ENCODE measurements around the gene COX7A2. TPM values are rescaled to one million over a fixed set of nuclear protein-coding genes. Genes with fewer than 3 reads are reported as not detected.
A peak's percentile ranks its signal among the peaks of the same experiment; 100 is the strongest.

The COX7A2 gene
- total RNA-seq, 1 experiment from 2014 or later = 516 TPM

DNA sequence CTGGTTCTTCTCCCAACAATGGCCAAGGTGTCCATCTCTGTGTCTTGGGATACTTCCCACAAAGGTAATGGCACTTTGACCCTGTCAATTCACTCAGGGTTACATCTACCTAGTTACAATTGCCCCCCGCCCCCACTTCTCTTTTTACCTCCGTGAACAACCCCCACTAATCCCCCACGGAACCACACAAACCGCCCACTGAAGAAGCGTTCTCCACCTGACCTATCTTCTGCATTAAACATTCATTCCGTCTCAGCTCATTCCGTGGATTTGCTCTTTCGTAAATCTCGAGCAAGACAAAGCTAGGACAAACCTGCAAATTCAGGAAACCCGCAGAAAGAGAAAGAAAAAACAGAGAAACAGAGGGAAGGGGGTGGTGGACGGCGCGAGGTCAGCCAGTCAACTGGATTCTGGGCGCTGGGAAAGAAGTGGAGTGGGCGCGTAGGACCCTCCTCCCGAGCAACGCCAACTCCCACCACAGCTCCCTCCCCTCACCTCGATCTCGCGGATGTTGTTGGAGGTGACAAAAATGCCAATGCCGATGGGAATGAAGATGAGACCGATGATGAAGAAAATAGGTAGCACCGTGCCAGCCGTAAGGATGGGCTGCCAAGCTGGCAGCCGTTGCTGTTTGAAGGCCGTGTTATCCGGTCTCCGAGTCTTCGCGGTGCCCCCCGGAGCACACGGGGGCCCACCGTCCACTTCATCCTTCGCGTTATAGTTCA, 40.5 kb upstream of the COX7A2 start:
- no peak overlapping the region for H3K56ac ChIP-seq (ENCODE audit: insufficient read length, low read depth, low read length)
- Mint-ChIP-seq H3K4me1 (peaks cover 35 to 41% of the 10 kb centered on the region in 2 experiments), H3K27me3 (ENCODE audit: low read depth) (no peaks in the 10 kb centered on the region), H3K36me3 (ENCODE audit: insufficient read depth in 1 of 3, low read depth in 3 of 3) (peaks cover 0 to 4% (median 2%) of the 10 kb centered on the region in 3 experiments; a peak in 2 of 7 replicates), H3K9me3 (no peaks in the 10 kb centered on the region), H3K4me3 (no peak overlapping the region), H3K27ac (no peak overlapping the region)
- peak; percentile 43 for DNase-seq
- no peak overlapping the region for H2BK15ac ChIP-seq (ENCODE audit: low read depth, low read length)
- H3K23me2 ChIP-seq (ENCODE audit: insufficient read length, low read depth, low read length, poor library complexity, severe bottlenecking) = no peaks in the 10 kb centered on the region
- H3K79me1 ChIP-seq (ENCODE audit: insufficient read depth, low read depth, low read length, poor library complexity, severe bottlenecking) = no peaks in the 10 kb centered on the region
- H3K4me1 ChIP-seq (ENCODE audit: insufficient read depth, low read length) = peaks cover 3% of the 10 kb centered on the region; the same call in 1 of the 2 replicates
- no peak overlapping the region for H2AK5ac ChIP-seq (ENCODE audit: insufficient read length, low read length)
- peak overlapping the region; percentile 87 for H3K9ac ChIP-seq (ENCODE audit: extremely low read depth, insufficient read length, low read length)
- no peak overlapping the region for H4K5ac ChIP-seq (ENCODE audit: insufficient read length, low read depth, low read length)
- H3K27me3 ChIP-seq (ENCODE audit: insufficient read depth, low read length) = no peaks in the 10 kb centered on the region
- no peak overlapping the region for H2BK20ac ChIP-seq (ENCODE audit: low read depth, low read length, poor library complexity, severe bottlenecking)
- no peak overlapping the region for H2AFZ ChIP-seq (ENCODE audit: low read length)
- H4K8ac ChIP-seq (replicated peaks; ENCODE audit: insufficient read length, low read depth, low read length) = no peak overlapping the region
- H2BK5ac ChIP-seq (ENCODE audit: insufficient read length, low read length) = no peak overlapping the region
- no peak overlapping the region for H2BK12ac ChIP-seq (ENCODE audit: insufficient read length, low read depth, low read length)
- WGBS (ENCODE audit: extremely low coverage, insufficient read length, low lambda C conversion rate) = no CpG with 5 or more reads among the region's 36 CpGs
- no peak overlapping the region for H3K27ac ChIP-seq (ENCODE audit: insufficient read length, low read depth, low read length)
- H3K4ac ChIP-seq (ENCODE audit: low read depth, low read length) = no peak overlapping the region
- H3K4me2 ChIP-seq (ENCODE audit: insufficient read depth, insufficient read length, low read length) = peak overlapping the region; percentile 92
- H3K14ac ChIP-seq (ENCODE audit: insufficient read depth, low read length) = peak overlapping the region; percentile 70
- H4K20me1 ChIP-seq (ENCODE audit: control insufficient read depth, insufficient read depth, insufficient read length) = no peaks in the 10 kb centered on the region
- no peak overlapping the region for H4K91ac ChIP-seq (ENCODE audit: insufficient read length, low read depth, low read length)
- peaks cover 16% of the 10 kb centered on the region; the same call in 1 of the 2 replicates for H3K79me2 ChIP-seq (ENCODE audit: insufficient read depth, low read length)
- TF ChIP-seq, protein P1, sequence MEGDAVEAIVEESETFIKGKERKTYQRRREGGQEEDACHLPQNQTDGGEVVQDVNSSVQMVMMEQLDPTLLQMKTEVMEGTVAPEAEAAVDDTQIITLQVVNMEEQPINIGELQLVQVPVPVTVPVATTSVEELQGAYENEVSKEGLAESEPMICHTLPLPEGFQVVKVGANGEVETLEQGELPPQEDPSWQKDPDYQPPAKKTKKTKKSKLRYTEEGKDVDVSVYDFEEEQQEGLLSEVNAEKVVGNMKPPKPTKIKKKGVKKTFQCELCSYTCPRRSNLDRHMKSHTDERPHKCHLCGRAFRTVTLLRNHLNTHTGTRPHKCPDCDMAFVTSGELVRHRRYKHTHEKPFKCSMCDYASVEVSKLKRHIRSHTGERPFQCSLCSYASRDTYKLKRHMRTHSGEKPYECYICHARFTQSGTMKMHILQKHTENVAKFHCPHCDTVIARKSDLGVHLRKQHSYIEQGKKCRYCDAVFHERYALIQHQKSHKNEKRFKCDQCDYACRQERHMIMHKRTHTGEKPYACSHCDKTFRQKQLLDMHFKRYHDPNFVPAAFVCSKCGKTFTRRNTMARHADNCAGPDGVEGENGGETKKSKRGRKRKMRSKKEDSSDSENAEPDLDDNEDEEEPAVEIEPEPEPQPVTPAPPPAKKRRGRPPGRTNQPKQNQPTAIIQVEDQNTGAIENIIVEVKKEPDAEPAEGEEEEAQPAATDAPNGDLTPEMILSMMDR (conservative IDR thresholded peaks at IDR 0.05) = no peak
- H3K18ac ChIP-seq (ENCODE audit: insufficient read length, low read depth, low read length) = no peak overlapping the region
- no peak overlapping the region for H3T11ph ChIP-seq (ENCODE audit: low read length)
- no peak overlapping the region for H2BK120ac ChIP-seq (ENCODE audit: low read depth, low read length, poor library complexity, severe bottlenecking)
- H3K9me3 ChIP-seq (ENCODE audit: control insufficient read depth, low read depth, low read length) = no peaks in the 10 kb centered on the region
- no peak overlapping the region for H3K23ac ChIP-seq (ENCODE audit: insufficient read length, low read depth, low read length)
